Activated T-helper 2 cell treated with anti-CD3 and anti-CD28 coated beads, Interferon-gamma antibody, Interleukin-2, Interleukin-4, amounts not matched to agents 10 μg/mL and 5 μg/mL and 100 μg/mL, durations not matched to agents 14 hours and 24 hours and 36 hours (primary cell): ENCODE results near the gene PTPN9. TPM values are rescaled to one million over a fixed set of nuclear protein-coding genes. Genes with fewer than 3 reads are reported as not detected.
"Not testable (repeated sequence)": the region's sequence is repeated elsewhere in the genome, so short reads cannot be mapped to it uniquely, and the experiment has no call there.

ENCODE experiments used
- DNase-seq: peaks from one replicate; pipeline ENCODE4 v3.0.0; 2021; ENCODE audit warnings: low spot score
- H3K27ac Mint-ChIP-seq: one replicate; pipeline ENCODE4 v1.8.0; 2021; ENCODE audit warnings: mixed read lengths
- H3K27me3 Mint-ChIP-seq: one replicate; pipeline ENCODE4 v1.8.0; 2021; ENCODE audit warnings: low read depth, mixed read lengths
- H3K36me3 Mint-ChIP-seq: one replicate; pipeline ENCODE4 v1.8.0; 2021; ENCODE audit warnings: low read depth, mixed read lengths
- H3K4me1 Mint-ChIP-seq: one replicate; pipeline ENCODE4 v1.8.0; 2021; ENCODE audit warnings: low read depth, mixed read lengths
- H3K4me3 Mint-ChIP-seq: one replicate; pipeline ENCODE4 v1.8.0; 2021; ENCODE audit warnings: low read depth, mild to moderate bottlenecking, moderate library complexity, mixed read lengths
- H3K9me3 Mint-ChIP-seq: one replicate; pipeline ENCODE4 v1.8.0; 2021; ENCODE audit warnings: mixed read lengths
- intact Hi-C: fragments of 100-400 bp; cut with micrococcal nuclease; formaldehyde crosslinking; loops from one replicate; pipeline ENCODE4 v1.15.1; 2023
- total RNA-seq: library from RNA; stranded (reverse); gene quantifications from 2 replicates; pipeline ENCODE4 v1.2.3, GENCODE V29; 2022

Gene PTPN9
- total RNA-seq, 1 donor from 2014 or later = 32.3 TPM

- DNase-seq, H3K9me3 Mint-ChIP-seq, H3K27ac Mint-ChIP-seq, H3K27me3 Mint-ChIP-seq, intact Hi-C loops, H3K4me3 Mint-ChIP-seq: not testable (repeated sequence)
- Mint-ChIP-seq H3K4me1 (peaks cover 27% of the 10 kb centered on the region), H3K36me3 (peaks cover 38% of the 10 kb centered on the region)
Observed at GRCh38 chr15:75443972-75444453, 135.1 kb downstream of the PTPN9 start.

- Mint-ChIP-seq H3K27ac (peak overlapping the region; percentile 47), H3K9me3 (no peaks in the 10 kb centered on the region), H3K4me3 (no peak overlapping the region), H3K4me1 (peaks cover 16% of the 10 kb centered on the region), H3K27me3 (no peaks in the 10 kb centered on the region), H3K36me3 (peaks cover 45% of the 10 kb centered on the region)
- intact Hi-C loops = no loop called here
- DNase-seq = no peak
Observed at GRCh38 chr15:75437721-75438120, 141.4 kb downstream of the PTPN9 start.

GRCh38 chr15:75436881-75437280, 142.2 kb downstream of the PTPN9 start:
- H3K4me1 Mint-ChIP-seq = peaks cover 16% of the 10 kb centered on the region
- H3K9me3 Mint-ChIP-seq = no peaks in the 10 kb centered on the region
- no peak for DNase-seq
- H3K4me3 Mint-ChIP-seq = no peak overlapping the region
- H3K27me3 Mint-ChIP-seq = no peaks in the 10 kb centered on the region
- H3K27ac Mint-ChIP-seq = no peak overlapping the region
- intact Hi-C loops = no loop called here
- H3K36me3 Mint-ChIP-seq = peaks cover 45% of the 10 kb centered on the region

GRCh38 chr15:75431682-75432081, 147.4 kb downstream of the PTPN9 start:
- intact Hi-C loops = no loop called here
- peaks cover 16% of the 10 kb centered on the region for H3K4me1 Mint-ChIP-seq
- no peaks in the 10 kb centered on the region for H3K9me3 Mint-ChIP-seq
- no peaks in the 10 kb centered on the region for H3K27me3 Mint-ChIP-seq
- H3K36me3 Mint-ChIP-seq = peaks cover 63% of the 10 kb centered on the region
- DNase-seq = no peak
- no peak overlapping the region for H3K4me3 Mint-ChIP-seq
- no peak overlapping the region for H3K27ac Mint-ChIP-seq

DNA sequence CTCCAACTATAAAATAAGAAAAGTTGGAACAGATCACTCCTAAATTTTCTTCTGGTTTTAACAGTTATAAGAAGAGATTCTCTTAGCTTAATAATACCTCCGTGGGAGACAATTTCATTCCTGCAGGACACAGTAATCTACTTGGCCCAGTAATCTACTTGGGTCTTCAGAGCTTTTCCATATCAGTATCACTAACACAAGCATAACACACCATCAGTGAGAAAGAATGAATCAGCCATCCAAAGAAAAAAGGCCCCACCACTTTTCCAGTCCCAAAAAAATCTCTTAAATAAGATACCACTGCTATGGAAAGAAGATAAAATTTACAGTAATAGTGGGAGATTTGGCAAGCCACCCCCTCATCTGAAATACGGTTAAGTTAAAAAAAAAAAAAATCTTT, 147.8 kb downstream of the PTPN9 start:
- H3K36me3 Mint-ChIP-seq = peaks cover 63% of the 10 kb centered on the region
- H3K27me3 Mint-ChIP-seq = no peaks in the 10 kb centered on the region
- no peaks in the 10 kb centered on the region for H3K9me3 Mint-ChIP-seq
- DNase-seq = no peak
- no peak overlapping the region for H3K4me3 Mint-ChIP-seq
- intact Hi-C loops = no loop called here
- H3K27ac Mint-ChIP-seq = no peak overlapping the region
- peaks cover 19% of the 10 kb centered on the region for H3K4me1 Mint-ChIP-seq

DNA sequence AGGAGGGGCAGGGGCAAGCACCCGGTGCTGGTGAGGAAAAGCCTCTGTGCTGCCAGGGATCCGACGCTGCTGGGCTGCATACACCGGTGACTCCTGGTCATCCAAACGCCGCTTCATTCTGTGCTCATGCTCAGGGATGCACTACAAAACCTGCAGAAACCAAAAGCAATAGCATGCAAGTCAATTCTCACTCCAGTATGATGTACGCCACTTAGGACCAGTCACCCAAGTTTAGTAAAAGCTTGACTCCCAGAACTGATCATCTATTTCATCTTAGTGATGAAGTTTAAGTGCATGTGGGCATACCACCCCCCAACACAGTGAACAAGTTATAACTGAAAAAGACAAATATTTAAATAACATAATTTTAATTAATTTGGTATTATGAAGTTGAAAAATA, 148.9 kb downstream of the PTPN9 start:
- Mint-ChIP-seq H3K4me3 (no peak overlapping the region), H3K36me3 (peaks cover 65% of the 10 kb centered on the region), H3K9me3 (no peaks in the 10 kb centered on the region), H3K4me1 (peaks cover 21% of the 10 kb centered on the region), H3K27ac (no peak overlapping the region), H3K27me3 (no peaks in the 10 kb centered on the region)
- no peak for DNase-seq
- intact Hi-C loops = no loop called here

DNA sequence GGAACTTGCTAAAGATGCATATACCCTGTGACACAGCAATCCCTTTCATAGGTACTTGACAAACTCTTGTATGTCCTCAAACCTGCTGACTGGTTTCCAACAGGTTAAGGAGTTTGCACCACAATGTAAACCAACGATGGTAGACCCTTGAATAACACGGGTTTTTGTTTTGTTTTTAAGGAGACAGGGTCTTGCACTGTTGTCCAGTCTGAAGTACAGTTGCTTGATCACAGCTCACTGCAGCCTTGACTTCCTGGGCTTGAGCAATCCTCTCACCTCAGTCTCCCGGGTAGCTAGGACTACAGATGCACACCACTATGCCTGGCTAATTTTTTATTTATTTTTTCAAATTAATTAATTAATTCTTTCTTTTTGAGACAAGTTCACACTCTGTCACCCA, 151.0 kb downstream of the PTPN9 start:
- H3K9me3 Mint-ChIP-seq = no peaks in the 10 kb centered on the region
- peaks cover 54% of the 10 kb centered on the region for H3K36me3 Mint-ChIP-seq
- DNase-seq = no peak
- H3K27ac Mint-ChIP-seq = no peak overlapping the region
- intact Hi-C loops = no loop called here
- H3K4me1 Mint-ChIP-seq = peaks cover 16% of the 10 kb centered on the region
- H3K27me3 Mint-ChIP-seq = no peaks in the 10 kb centered on the region
- no peak overlapping the region for H3K4me3 Mint-ChIP-seq

GRCh38 chr15:75425966-75426500, 153.1 kb downstream of the PTPN9 start:
- intact Hi-C loops = no loop called here
- Mint-ChIP-seq H3K9me3 (no peaks in the 10 kb centered on the region), H3K4me3 (no peak overlapping the region), H3K36me3 (peaks cover 63% of the 10 kb centered on the region), H3K27ac (no peak overlapping the region), H3K4me1 (peaks cover 10% of the 10 kb centered on the region), H3K27me3 (no peaks in the 10 kb centered on the region)
- no peak for DNase-seq

DNA sequence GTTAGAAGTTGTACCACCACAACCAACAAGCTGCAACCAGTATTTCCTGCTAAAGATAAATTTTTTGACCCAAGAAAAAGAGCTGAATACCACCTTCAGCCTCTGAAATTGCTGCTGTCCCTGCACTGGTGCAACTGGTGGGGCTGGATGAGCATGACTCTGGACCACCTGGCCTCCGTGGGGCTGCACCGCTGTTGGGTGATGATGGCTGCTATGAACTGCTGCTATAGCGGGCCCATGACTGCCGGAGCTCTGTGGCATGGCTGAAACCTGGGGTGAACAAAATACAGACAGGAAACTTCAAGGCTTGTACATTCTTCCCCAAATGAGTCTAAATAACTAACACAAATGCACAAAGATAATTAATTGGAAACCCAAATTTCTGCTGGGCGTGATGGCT, 156.6 kb downstream of the PTPN9 start:
- H3K9me3 Mint-ChIP-seq = no peaks in the 10 kb centered on the region
- H3K36me3 Mint-ChIP-seq = peaks cover 52% of the 10 kb centered on the region
- H3K27ac Mint-ChIP-seq = no peak overlapping the region
- H3K4me3 Mint-ChIP-seq = no peak overlapping the region
- H3K4me1 Mint-ChIP-seq = peaks cover 10% of the 10 kb centered on the region
- DNase-seq = no peak
- intact Hi-C loops = no loop called here
- H3K27me3 Mint-ChIP-seq = no peaks in the 10 kb centered on the region

GRCh38 chr15:75420698-75421097, 158.4 kb downstream of the PTPN9 start:
- peaks cover 49% of the 10 kb centered on the region for H3K36me3 Mint-ChIP-seq
- H3K27me3 Mint-ChIP-seq = no peaks in the 10 kb centered on the region
- peaks cover 11% of the 10 kb centered on the region for H3K4me1 Mint-ChIP-seq
- H3K27ac Mint-ChIP-seq = no peak overlapping the region
- intact Hi-C loops = no loop called here
- no peak for DNase-seq
- no peaks in the 10 kb centered on the region for H3K9me3 Mint-ChIP-seq
- no peak overlapping the region for H3K4me3 Mint-ChIP-seq

DNA sequence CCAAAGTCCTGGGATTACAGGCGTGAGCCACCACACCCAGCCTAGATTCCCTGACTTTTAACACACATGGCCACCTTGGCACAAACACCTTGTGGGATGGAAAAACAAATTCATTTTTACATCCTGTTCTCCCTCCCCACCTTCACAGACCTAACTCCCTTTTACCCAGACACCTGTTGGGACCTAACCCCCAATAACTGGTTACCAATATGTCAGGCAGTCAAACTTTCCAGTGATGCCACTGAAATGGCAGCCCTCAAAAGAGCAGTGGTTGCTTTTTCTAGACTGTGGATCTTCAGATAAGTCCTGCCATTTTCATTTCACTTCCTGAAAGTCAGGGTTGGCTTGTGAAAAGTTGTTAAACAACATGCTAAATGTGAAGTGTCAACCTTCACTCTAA, 162.5 kb downstream of the PTPN9 start:
- intact Hi-C loops = loop anchor here (5.0 kb wide), 1 partner anchor 36 kb away; the partner anchor contains the start of gene SIN3A
- Mint-ChIP-seq H3K4me3 (no peak overlapping the region), H3K4me1 (peaks cover 11% of the 10 kb centered on the region), H3K27ac (peak overlapping the region; percentile 78), H3K9me3 (no peaks in the 10 kb centered on the region), H3K36me3 (peaks cover 61% of the 10 kb centered on the region), H3K27me3 (no peaks in the 10 kb centered on the region)
- no peak for DNase-seq

Other genes with a start within 250 kb of the PTPN9 start
- 69.5 and 78.9 TPM in 2 replicates for gene COMMD4, start 243.3 kb downstream of the PTPN9 start, total RNA-seq
- gene NEIL1, start 232.3 kb downstream of the PTPN9 start, total RNA-seq = 1.5 and 2.6 TPM in 2 replicates
- 233 and 240 TPM in 2 replicates for gene MAN2C1, start 210.7 kb downstream of the PTPN9 start, total RNA-seq
- gene SIN3A, start 127.6 kb downstream of the PTPN9 start, total RNA-seq = 88.4 and 94.6 TPM in 2 replicates
- gene SNUPN, start 46.4 kb upstream of the PTPN9 start, total RNA-seq = 32.7 and 40.9 TPM in 2 replicates
- gene IMP3, start 60.9 kb upstream of the PTPN9 start, total RNA-seq = 103 and 106 TPM in 2 replicates
- gene SNX33, start 68.6 kb upstream of the PTPN9 start, total RNA-seq = 6.8 and 7.4 TPM in 2 replicates
- 0.02 TPM in 1 of 2 replicates, not detected in the other for gene CSPG4, start 133.5 kb upstream of the PTPN9 start, total RNA-seq